Cardiac fibroblast (primary cell): ENCODE measurements around the gene CCDC27.
A peak's percentile ranks its signal among the peaks of the same experiment; 100 is the strongest.
"Not testable (repeated sequence)": the region's sequence is repeated elsewhere in the genome, so short reads cannot be mapped to it uniquely, and the experiment has no call there.

Experiments used
- DNase-seq, 2 donors: peaks; one replicate each; pipeline versions ENCODE4 v3.0.0 to v3.0.0-alpha.2; 2010; ENCODE audit warnings: low read depth in 2 of 2
- H3K4me3 ChIP-seq, 2 donors: replicated peaks in 1 of 2; 1 replicate in 1 of 2; 2 replicates in 1 of 2; pipeline ENCODE4 v1.5.1; 2011; ENCODE audit warnings: low read depth in 2 of 2, low read length in 2 of 2, mild to moderate bottlenecking in 2 of 2, moderate library complexity in 1 of 2
- CTCF ChIP-seq: IDR thresholded peaks from one replicate; pipeline ENCODE4 v1.5.1; 2011; ENCODE audit warnings: low read depth, mild to moderate bottlenecking, low read length, inconsistent platforms

The CCDC27 gene

GRCh38 chr1:3717715-3718601 is 34.3 kb upstream of the CCDC27 start:
- H3K4me3 ChIP-seq, result no peak overlapping the region
- TF ChIP-seq CTCF, result no peak
- no peak for DNase-seq

DNA sequence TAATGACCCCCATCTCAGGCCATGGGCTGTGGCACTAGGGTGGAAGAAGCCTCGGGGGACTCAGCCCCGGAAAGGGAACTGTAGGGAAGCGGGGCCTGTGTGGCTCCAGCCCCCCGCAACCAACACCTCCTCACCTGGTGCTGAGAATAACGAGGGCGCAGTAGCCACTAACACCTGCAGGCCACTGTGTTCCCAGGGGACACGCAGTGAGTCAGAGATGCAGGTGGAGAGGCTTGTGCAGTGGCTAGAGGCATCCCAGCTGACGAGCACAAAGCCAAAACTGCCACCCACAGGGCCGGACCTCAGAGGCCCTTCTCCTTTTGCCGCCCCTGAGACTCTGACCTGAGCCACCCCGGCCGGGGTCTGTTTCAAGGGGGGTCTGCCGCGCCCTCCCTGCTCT is 33.5 kb upstream of the CCDC27 start:
- TF ChIP-seq CTCF, result no peak
- no peak overlapping the region for H3K4me3 ChIP-seq
- no peak for DNase-seq

DNA sequence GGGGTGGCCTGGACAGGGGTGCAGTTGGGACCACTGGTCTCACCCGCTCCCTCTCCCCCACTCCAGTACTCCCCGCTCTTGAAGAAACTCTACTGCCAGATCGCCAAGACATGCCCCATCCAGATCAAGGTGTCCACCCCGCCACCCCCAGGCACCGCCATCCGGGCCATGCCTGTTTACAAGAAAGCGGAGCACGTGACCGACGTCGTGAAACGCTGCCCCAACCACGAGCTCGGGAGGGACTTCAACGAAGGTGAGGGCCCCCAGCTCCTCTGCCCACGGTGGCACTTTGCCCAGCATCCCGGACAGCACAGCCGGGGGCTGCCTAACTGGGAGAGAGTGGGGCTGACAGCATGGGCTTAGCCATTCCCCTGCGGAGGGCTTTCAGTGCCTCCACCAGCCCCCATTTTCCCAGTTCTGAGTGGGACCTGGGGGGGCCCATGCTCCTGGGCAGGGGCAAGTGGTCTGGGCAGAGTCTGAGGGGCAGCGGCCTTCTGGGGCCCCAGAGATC is 30.2 kb upstream of the CCDC27 start:
- H3K4me3 ChIP-seq, result no peak overlapping the region
- TF ChIP-seq CTCF, result no peak
- no peak for DNase-seq

GRCh38 chr1:3722846-3723245 is 29.4 kb upstream of the CCDC27 start:
- no peak for DNase-seq
- H3K4me3 ChIP-seq, result no peak overlapping the region
- TF ChIP-seq CTCF, result no peak

DNA sequence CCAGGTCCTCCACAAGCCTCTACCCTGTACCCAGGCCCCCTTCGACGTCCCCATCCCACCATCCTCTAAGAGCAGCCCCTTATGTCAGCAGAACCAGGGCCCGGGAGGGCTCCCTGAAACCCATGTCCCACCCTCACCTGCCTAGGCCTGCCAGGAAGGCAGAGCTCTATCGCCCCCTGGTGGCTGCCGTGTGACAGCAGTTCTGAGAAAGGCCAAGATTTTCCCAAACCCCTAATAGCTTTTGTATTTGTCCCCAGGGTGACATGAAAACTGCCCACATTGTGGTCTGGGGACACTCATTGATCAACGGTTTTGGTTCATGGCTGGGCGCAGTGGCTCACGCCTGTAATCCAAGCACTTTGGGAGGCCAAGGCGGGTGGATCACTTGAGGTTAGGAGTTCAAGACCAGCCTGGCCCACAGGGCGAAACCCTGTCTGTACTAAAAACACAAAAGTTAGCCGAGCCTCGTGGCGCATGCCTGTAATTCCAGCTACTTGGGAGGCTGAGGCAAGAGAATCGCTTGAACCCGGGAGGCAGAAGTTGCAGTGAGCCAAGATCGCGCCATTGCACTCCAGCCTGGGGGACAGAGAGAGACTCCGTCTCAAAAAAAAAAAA is 27.7 kb upstream of the CCDC27 start:
- peak; percentile 64 to 66 for DNase-seq
- TF ChIP-seq CTCF, result peak; percentile 97
- not testable (repeated sequence) for H3K4me3 ChIP-seq

DNA sequence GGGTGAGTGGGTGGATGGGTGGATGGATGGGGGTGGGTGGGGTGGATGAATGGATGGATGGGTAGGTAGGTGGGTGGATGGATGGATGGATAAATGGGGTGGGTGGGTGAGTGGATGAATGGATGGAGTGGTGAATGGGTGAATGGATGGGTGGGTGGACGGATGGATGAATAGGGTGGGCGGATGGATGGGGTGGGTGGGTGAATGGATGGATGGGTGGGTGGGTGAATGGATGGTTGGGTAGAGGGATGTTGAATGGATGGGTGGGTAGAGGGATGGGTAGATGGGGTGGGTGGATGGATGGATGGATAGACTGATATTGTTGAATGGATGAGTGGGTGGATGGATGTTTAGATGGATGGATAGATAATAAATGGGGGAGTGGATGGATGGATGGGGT is 26.9 kb upstream of the CCDC27 start:
- DNase-seq, result no peak
- TF ChIP-seq CTCF, result no peak

More for the DNA sequence above, 26.9 kb upstream of the CCDC27 start:
- no peak overlapping the region for H3K4me3 ChIP-seq
